Measurements from ENCODE around the gene ARAP3.

Gene ARAP3

GRCh38 chr5:141703133-141703561, 21.1 kb upstream of the ARAP3 start:
- DNase-seq (ENCODE audit: insufficient read length, low spot score) (no peak), FAIRE-seq (no peak)
- TF ChIP-seq TAF1 (IDR thresholded peaks at IDR 0.05; ENCODE audit: low read depth, low read length) (no peak), SPI1 (IDR thresholded peaks at IDR 0.05; ENCODE audit: low read depth, low read length) (no peak), POU2F2 (IDR thresholded peaks at IDR 0.05; ENCODE audit: low read depth, low read length) (no peak), POLR2AphosphoS5 (IDR thresholded peaks at IDR 0.05; ENCODE audit: low read depth, low read length) (no peak), PAX5 (IDR thresholded peaks at IDR 0.05; ENCODE audit: insufficient read depth, low read length, severe bottlenecking) (no peak), POLR2A (IDR thresholded peaks at IDR 0.05; ENCODE audit: low read depth, low read length) (no peak)

DNA sequence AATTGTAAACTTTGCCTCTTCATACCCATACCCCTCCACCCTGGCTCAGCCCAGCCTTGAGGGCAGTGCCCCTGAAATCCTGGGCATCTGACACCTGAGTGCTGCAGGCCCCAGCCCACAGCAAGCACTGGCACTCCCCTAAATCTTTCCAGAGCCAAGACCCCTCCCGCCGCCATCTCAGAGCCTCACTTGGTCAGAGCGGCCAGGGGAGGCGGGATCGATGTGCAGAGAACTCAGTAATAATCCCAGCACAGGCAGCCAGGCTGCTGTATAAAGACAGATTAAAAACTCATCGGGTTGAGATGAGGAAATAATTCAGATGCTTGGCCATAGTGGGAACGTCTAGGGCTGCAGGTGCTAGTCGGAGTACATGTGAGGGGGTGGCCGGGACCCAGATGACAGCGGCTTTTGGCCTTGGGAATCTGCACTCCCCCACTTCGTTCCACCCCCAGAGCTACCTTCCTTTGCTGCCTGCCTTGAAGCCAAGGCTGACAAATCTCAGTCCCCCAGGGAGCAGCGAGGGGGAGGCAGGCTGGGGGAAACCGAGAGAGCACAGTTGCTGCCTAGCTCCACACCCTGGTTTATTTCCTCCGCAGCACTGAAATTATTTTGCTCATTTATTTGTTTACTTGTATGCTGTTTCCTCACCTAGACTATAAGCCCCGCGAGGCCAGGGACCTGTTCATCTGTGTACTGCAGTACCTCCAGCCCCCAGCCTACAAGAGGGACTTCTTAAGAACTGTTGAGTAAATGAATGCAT, 19.5 kb upstream of the ARAP3 start:
- TF ChIP-seq POLR2A (IDR thresholded peaks at IDR 0.05; ENCODE audit: low read depth, low read length) (no peak), POU2F2 (IDR thresholded peaks at IDR 0.05; ENCODE audit: low read depth, low read length) (no peak)
- peak; percentile 69 for FAIRE-seq
- DNase-seq (ENCODE audit: insufficient read length, low spot score), result no peak

- no peak for TF ChIP-seq PAX5 (IDR thresholded peaks at IDR 0.05; ENCODE audit: insufficient read depth, low read length, severe bottlenecking)
- TF ChIP-seq POU2F2 (IDR thresholded peaks at IDR 0.05; ENCODE audit: low read depth, low read length), result no peak
- TF ChIP-seq TAF1 (IDR thresholded peaks at IDR 0.05; ENCODE audit: low read depth, low read length), result no peak
- TF ChIP-seq POLR2AphosphoS5 (IDR thresholded peaks at IDR 0.05; ENCODE audit: low read depth, low read length), result no peak
- TF ChIP-seq POLR2A (IDR thresholded peaks at IDR 0.05; ENCODE audit: low read depth, low read length), result no peak
- TF ChIP-seq SPI1 (IDR thresholded peaks at IDR 0.05; ENCODE audit: low read depth, low read length), result no peak
- DNase-seq (ENCODE audit: insufficient read length, low spot score) (no peak), FAIRE-seq (no peak)
Measured at GRCh38 chr5:141697586-141697985, 15.6 kb upstream of the ARAP3 start.

- FAIRE-seq (no peak), DNase-seq (ENCODE audit: insufficient read length, low spot score) (no peak)
- TF ChIP-seq POLR2AphosphoS5 (IDR thresholded peaks at IDR 0.05; ENCODE audit: low read depth, low read length) (no peak), TAF1 (IDR thresholded peaks at IDR 0.05; ENCODE audit: low read depth, low read length) (no peak), POU2F2 (IDR thresholded peaks at IDR 0.05; ENCODE audit: low read depth, low read length) (no peak), PAX5 (IDR thresholded peaks at IDR 0.05; ENCODE audit: insufficient read depth, low read length, severe bottlenecking) (no peak), POLR2A (IDR thresholded peaks at IDR 0.05; ENCODE audit: low read depth, low read length) (no peak), SPI1 (IDR thresholded peaks at IDR 0.05; ENCODE audit: low read depth, low read length) (no peak)
Measured at GRCh38 chr5:141696431-141696830, 14.4 kb upstream of the ARAP3 start.

DNA sequence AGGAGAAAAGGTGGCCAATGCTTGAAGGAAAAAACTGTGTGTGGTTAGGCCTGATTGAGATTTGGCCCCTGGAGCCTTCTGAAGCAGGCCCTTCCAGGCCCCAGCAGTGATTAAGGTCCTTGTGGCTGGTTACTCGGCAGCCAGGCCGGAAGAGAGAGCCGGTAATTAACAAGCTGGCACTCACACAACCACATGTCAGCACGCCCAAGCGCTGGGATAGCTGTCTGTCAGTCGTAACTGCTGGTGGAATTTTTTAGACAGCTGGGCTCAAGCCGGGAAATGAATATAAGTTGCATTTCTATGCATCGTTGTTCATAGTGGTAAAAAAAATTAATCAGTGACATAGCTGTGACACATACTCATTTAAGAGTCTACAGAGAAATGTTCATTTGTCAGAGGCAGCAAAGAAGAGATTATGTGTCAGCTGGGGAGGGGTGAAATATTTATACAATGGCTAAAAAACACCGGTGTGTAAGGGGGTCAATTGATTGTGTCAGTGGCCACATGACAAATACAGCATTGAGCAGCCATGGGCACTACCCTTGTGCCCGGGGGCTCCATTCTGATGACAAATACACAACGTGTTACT, 13.7 kb upstream of the ARAP3 start:
- no peak for FAIRE-seq
- TF ChIP-seq PAX5 (IDR thresholded peaks at IDR 0.05; ENCODE audit: insufficient read depth, low read length, severe bottlenecking) (no peak), POU2F2 (IDR thresholded peaks at IDR 0.05; ENCODE audit: low read depth, low read length) (no peak), SPI1 (IDR thresholded peaks at IDR 0.05; ENCODE audit: low read depth, low read length) (no peak), POLR2AphosphoS5 (IDR thresholded peaks at IDR 0.05; ENCODE audit: low read depth, low read length) (no peak), POLR2A (IDR thresholded peaks at IDR 0.05; ENCODE audit: low read depth, low read length) (no peak), TAF1 (IDR thresholded peaks at IDR 0.05; ENCODE audit: low read depth, low read length) (no peak)
- no peak for DNase-seq (ENCODE audit: insufficient read length, low spot score)

GRCh38 chr5:141694479-141694878, 12.4 kb upstream of the ARAP3 start:
- no peak for DNase-seq (ENCODE audit: insufficient read length, low spot score)
- TF ChIP-seq PAX5 (IDR thresholded peaks at IDR 0.05; ENCODE audit: insufficient read depth, low read length, severe bottlenecking) (no peak), SPI1 (IDR thresholded peaks at IDR 0.05; ENCODE audit: low read depth, low read length) (no peak), POLR2A (IDR thresholded peaks at IDR 0.05; ENCODE audit: low read depth, low read length) (no peak), POU2F2 (IDR thresholded peaks at IDR 0.05; ENCODE audit: low read depth, low read length) (no peak), TAF1 (IDR thresholded peaks at IDR 0.05; ENCODE audit: low read depth, low read length) (no peak), POLR2AphosphoS5 (IDR thresholded peaks at IDR 0.05; ENCODE audit: low read depth, low read length) (no peak)
- no peak for FAIRE-seq

GRCh38 chr5:141692919-141693725, 11.1 kb upstream of the ARAP3 start:
- DNase-seq (ENCODE audit: insufficient read length, low spot score), result no peak
- FAIRE-seq, result no peak
- TF ChIP-seq PAX5 (IDR thresholded peaks at IDR 0.05; ENCODE audit: insufficient read depth, low read length, severe bottlenecking) (no peak), SPI1 (IDR thresholded peaks at IDR 0.05; ENCODE audit: low read depth, low read length) (no peak), POLR2AphosphoS5 (IDR thresholded peaks at IDR 0.05; ENCODE audit: low read depth, low read length) (no peak)

DNA sequence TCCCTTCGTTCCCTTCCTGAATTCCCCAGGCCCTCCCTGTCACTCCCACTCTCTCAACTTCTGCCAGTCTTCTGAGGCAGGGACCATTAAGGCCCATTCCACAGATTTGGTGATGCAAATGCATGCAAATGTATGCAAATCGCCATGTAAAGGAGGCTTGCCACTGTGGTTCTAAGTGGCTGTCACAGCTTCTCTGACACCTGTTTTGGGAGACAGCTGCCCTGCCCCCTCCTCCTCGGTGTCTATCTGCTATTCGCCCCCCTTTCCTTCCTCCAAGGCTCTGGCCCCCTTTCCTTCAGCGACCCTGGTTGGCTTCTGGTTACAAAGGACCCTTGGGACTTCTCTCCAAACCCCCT, 10.5 kb upstream of the ARAP3 start:
- DNase-seq (ENCODE audit: insufficient read length, low spot score) (no peak), FAIRE-seq (no peak)
- TF ChIP-seq TAF1 (IDR thresholded peaks at IDR 0.05; ENCODE audit: low read depth, low read length), result no peak
- no peak for TF ChIP-seq POLR2A (IDR thresholded peaks at IDR 0.05; ENCODE audit: low read depth, low read length)
- TF ChIP-seq POU2F2 (IDR thresholded peaks at IDR 0.05; ENCODE audit: low read depth, low read length), result peak; percentile 89
- TF ChIP-seq POLR2AphosphoS5 (IDR thresholded peaks at IDR 0.05; ENCODE audit: low read depth, low read length), result no peak
- no peak for TF ChIP-seq PAX5 (IDR thresholded peaks at IDR 0.05; ENCODE audit: insufficient read depth, low read length, severe bottlenecking)

DNA sequence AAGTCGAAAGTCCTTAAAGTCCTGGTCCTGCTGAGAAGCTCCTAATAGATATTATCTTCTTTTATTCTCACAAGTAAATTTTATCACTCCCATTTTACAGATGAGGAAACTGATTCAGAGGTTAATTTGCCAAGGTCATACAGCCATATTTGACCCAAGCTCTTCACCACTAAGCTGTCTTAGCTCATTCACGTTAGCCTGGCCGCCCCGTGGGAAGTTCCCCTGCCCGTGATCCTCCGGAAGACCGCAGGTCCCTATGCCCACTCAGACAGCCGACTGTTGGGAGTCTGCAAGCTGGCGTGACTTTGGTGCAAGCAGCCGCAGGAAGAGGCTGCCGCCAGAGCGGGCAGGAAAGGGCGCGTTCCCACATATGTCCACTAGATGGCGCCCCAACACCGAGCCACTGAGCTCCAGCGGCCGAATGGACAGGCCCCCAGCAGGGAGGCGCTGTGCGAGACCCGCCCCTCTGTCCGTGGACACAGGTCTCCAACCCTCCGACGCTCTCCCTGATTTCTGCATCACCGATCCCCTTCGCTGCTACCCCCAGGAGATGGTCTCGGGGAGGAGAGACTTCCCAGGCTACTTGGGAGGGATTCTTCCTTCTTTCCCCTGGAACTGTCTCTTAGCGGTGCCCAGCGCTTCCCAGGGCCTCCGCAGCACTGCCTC, 10.0 kb upstream of the ARAP3 start:
- DNase-seq (ENCODE audit: insufficient read length, low spot score) (peak; percentile 89), FAIRE-seq (peak; percentile 87)
- TF ChIP-seq SPI1 (IDR thresholded peaks at IDR 0.05; ENCODE audit: low read depth, low read length) (no peak), PAX5 (IDR thresholded peaks at IDR 0.05; ENCODE audit: insufficient read depth, low read length, severe bottlenecking) (no peak), POU2F2 (IDR thresholded peaks at IDR 0.05; ENCODE audit: low read depth, low read length) (no peak), POLR2AphosphoS5 (IDR thresholded peaks at IDR 0.05; ENCODE audit: low read depth, low read length) (no peak), POLR2A (IDR thresholded peaks at IDR 0.05; ENCODE audit: low read depth, low read length) (no peak), TAF1 (IDR thresholded peaks at IDR 0.05; ENCODE audit: low read depth, low read length) (no peak)
